Measurements from ENCODE around the gene SCD5. TPM values are rescaled to one million over a fixed set of nuclear protein-coding genes. Genes with fewer than 3 reads are reported as not detected.

SCD5 gene
- total RNA-seq, 1 experiment from 2014 or later, result 16.3 TPM

GRCh38 chr4:82756061-82756460 is 42.5 kb downstream of the SCD5 start:
- no peaks in the 10 kb centered on the region for H3K36me3 Mint-ChIP-seq (ENCODE audit: insufficient read depth, unreplicated experiment)
- TF ChIP-seq, protein P1, sequence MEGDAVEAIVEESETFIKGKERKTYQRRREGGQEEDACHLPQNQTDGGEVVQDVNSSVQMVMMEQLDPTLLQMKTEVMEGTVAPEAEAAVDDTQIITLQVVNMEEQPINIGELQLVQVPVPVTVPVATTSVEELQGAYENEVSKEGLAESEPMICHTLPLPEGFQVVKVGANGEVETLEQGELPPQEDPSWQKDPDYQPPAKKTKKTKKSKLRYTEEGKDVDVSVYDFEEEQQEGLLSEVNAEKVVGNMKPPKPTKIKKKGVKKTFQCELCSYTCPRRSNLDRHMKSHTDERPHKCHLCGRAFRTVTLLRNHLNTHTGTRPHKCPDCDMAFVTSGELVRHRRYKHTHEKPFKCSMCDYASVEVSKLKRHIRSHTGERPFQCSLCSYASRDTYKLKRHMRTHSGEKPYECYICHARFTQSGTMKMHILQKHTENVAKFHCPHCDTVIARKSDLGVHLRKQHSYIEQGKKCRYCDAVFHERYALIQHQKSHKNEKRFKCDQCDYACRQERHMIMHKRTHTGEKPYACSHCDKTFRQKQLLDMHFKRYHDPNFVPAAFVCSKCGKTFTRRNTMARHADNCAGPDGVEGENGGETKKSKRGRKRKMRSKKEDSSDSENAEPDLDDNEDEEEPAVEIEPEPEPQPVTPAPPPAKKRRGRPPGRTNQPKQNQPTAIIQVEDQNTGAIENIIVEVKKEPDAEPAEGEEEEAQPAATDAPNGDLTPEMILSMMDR (IDR thresholded peaks at IDR 0.05; ENCODE audit: unreplicated experiment), result no peak
- CTCF ChIA-PET, result no interaction called here
- H3K27ac Mint-ChIP-seq (ENCODE audit: unreplicated experiment), result no peak overlapping the region
- intact Hi-C loops (cut with micrococcal nuclease; ENCODE audit: unreplicated experiment), result no loop called here
- no peaks in the 10 kb centered on the region for H3K4me1 Mint-ChIP-seq (ENCODE audit: low read depth, unreplicated experiment)
- H3K4me3 Mint-ChIP-seq (ENCODE audit: low read depth, unreplicated experiment), result no peak overlapping the region
- no TSS peak for BruUV-seq (replicated peaks)
- H3K27me3 Mint-ChIP-seq (ENCODE audit: unreplicated experiment), result no peaks in the 10 kb centered on the region
- no peaks in the 10 kb centered on the region for H3K9me3 Mint-ChIP-seq (ENCODE audit: low read depth, unreplicated experiment)
- no peak for DNase-seq

DNA sequence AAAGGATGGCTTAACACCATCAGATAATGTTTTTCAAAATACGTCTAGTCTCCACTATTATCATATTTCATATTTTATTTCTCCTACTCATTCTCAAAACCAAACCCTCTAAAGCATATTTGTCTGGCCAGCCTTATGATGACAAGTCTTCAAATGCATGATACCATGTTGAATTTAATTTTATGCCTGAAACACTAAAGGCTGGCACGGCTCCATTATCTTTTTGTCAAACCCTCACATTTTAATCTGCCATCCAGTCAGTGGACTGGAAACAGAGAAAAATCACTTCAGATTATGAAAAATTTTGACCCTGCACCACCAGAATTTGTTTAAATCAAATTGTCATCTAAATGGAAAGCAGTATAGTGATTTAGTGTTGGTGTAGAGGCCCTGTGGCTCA is 42.9 kb downstream of the SCD5 start:
- no peaks in the 10 kb centered on the region for H3K4me1 Mint-ChIP-seq (ENCODE audit: low read depth, unreplicated experiment)
- intact Hi-C loops (cut with micrococcal nuclease; ENCODE audit: unreplicated experiment), result no loop called here
- no TSS peak for BruUV-seq (replicated peaks)
- TF ChIP-seq, protein P1 (IDR thresholded peaks at IDR 0.05; ENCODE audit: unreplicated experiment), result no peak
- no peaks in the 10 kb centered on the region for H3K27me3 Mint-ChIP-seq (ENCODE audit: unreplicated experiment)
- no peak overlapping the region for H3K27ac Mint-ChIP-seq (ENCODE audit: unreplicated experiment)
- H3K4me3 Mint-ChIP-seq (ENCODE audit: low read depth, unreplicated experiment), result no peak overlapping the region
- H3K36me3 Mint-ChIP-seq (ENCODE audit: insufficient read depth, unreplicated experiment), result no peaks in the 10 kb centered on the region
- no peak for DNase-seq
- CTCF ChIA-PET, result no interaction called here
- no peaks in the 10 kb centered on the region for H3K9me3 Mint-ChIP-seq (ENCODE audit: low read depth, unreplicated experiment)

GRCh38 chr4:82754513-82755165 is 44.0 kb downstream of the SCD5 start:
- Mint-ChIP-seq H3K36me3 (ENCODE audit: insufficient read depth, unreplicated experiment) (no peaks in the 10 kb centered on the region), H3K4me1 (ENCODE audit: low read depth, unreplicated experiment) (no peaks in the 10 kb centered on the region), H3K4me3 (ENCODE audit: low read depth, unreplicated experiment) (no peak overlapping the region), H3K27ac (ENCODE audit: unreplicated experiment) (no peak overlapping the region), H3K9me3 (ENCODE audit: low read depth, unreplicated experiment) (no peaks in the 10 kb centered on the region), H3K27me3 (ENCODE audit: unreplicated experiment) (no peaks in the 10 kb centered on the region)
- CTCF ChIA-PET, result no interaction called here
- intact Hi-C loops (cut with micrococcal nuclease; ENCODE audit: unreplicated experiment), result no loop called here
- no peak for DNase-seq
- TF ChIP-seq, protein P1 (IDR thresholded peaks at IDR 0.05; ENCODE audit: unreplicated experiment), result no peak
- BruUV-seq (replicated peaks), result no TSS peak

DNA sequence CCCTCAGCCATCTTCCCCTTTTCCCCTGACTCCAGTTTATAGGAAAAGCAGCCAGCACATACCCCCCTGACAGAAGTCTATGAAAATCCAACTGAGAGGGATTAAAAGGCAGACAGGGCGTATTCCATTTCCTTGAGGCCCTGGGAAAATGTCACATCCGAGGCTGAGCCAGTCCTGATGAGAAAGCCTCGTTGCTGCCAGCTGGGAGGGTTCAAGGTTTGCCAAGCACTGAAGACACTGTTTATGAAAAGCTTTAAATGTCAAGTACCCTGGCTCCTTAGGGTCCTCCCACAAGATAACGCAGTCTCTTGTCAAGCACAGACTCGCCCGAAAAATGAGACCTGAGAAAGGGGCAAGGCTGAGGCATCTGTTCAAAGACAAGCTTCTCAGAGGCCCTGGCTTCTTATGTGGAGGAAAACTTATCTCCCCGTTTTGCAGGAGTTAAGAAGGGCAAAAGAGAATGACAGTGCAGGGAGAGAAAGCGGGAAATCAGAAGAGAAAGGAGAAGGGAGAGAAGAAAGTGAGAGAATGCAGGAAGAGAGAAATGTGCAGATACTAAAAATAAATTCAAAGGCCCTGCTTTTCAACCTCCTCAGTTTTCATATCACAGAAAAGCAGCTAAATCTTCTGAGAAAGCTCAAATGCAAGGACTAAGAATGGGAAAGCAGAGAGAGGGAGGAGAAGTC is 44.7 kb downstream of the SCD5 start:
- CTCF ChIA-PET, result no interaction called here
- BruUV-seq (replicated peaks), result no TSS peak
- no peaks in the 10 kb centered on the region for H3K36me3 Mint-ChIP-seq (ENCODE audit: insufficient read depth, unreplicated experiment)
- no peaks in the 10 kb centered on the region for H3K4me1 Mint-ChIP-seq (ENCODE audit: low read depth, unreplicated experiment)
- DNase-seq, result no peak
- H3K4me3 Mint-ChIP-seq (ENCODE audit: low read depth, unreplicated experiment), result no peak overlapping the region
- H3K27me3 Mint-ChIP-seq (ENCODE audit: unreplicated experiment), result no peaks in the 10 kb centered on the region
- intact Hi-C loops (cut with micrococcal nuclease; ENCODE audit: unreplicated experiment), result no loop called here
- H3K27ac Mint-ChIP-seq (ENCODE audit: unreplicated experiment), result no peak overlapping the region
- TF ChIP-seq, protein P1 (IDR thresholded peaks at IDR 0.05; ENCODE audit: unreplicated experiment), result no peak
- no peaks in the 10 kb centered on the region for H3K9me3 Mint-ChIP-seq (ENCODE audit: low read depth, unreplicated experiment)
